Central memory CD4-positive, alpha-beta T cell (primary cell): ENCODE data around the gene SERINC4.
A peak's percentile ranks its signal among the peaks of the same experiment; 100 is the strongest.

Experiments
- DNase-seq: peaks from one replicate; pipeline ENCODE4 v3.0.0; 2022

The SERINC4 gene

DNA sequence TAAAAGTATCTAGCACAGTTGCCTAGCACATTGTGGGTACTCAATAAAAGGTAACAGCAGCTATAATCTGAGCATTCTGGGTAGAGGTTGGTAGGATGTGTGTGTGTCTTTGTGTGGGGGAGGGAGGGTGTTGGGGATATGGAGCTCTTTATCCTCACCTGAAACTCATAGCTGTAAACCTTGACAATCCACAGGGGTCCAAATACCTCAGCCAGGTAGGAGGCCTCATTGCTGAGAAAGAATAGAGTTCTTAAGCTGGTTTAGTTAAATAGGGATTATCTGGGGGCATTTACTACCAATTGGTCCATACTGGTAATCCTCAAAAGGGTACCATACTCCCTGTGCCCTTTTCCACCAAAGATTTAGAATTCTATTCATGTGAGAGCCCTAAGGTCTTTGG lies 4.0 kb downstream of the SERINC4 start:
- no peak for DNase-seq

DNA sequence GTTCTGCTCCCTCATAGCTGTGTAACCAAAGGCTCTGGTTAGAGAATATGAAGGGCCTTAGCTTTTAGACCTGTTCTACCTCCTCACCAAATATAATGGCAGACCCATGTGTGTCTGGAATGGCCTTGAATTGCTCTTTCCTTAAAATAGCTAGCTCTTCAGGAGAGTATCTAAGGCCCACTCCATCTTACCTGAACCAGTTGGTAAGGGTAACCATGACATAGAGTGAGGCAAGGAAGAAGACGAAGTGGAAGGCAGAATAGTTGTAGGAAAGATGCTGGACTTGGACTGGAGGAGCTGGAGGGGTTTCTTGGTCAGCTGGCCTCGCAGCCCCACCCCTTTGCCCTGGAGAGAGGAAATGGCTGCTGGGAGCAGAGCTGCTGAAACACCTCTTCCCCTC lies 4.8 kb downstream of the SERINC4 start:
- DNase-seq = no peak

DNA sequence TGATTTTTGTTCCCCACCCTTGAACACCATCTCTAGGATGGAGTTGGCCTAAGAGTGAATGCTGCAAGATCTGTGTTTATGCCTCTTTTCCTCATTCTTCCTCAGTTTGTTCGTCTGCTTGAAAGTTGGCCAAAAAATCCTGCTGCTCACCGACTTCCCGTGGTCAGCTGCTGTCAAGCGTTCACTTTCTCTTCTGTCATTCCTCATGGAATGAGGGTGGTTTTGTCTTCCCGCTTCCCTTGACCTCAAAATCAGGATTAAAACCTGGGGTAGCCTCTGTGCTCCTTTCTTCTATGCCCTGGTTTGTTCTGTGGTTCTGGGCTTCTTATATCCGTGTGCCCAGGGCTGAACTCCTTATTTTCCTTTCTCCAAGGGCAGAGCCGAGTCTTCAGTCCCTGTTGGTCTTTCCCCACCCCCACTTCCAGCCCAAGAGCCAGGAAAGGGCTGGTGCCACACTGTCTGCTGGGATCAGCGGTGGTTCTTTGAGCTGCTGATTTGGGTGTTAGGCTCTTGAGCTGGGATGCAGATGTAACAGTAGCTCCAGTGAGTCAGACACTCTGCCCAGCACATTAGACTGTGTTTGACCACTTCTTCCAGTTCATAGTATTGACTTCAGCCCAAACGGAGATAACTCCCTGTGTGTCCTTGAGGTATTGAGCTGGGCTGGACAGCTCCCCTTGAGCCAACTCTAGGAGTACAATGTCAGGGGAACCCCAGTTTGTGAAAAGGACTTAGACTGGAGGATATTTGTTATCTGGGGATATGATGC lies 5.6 kb downstream of the SERINC4 start:
- no peak for DNase-seq

DNA sequence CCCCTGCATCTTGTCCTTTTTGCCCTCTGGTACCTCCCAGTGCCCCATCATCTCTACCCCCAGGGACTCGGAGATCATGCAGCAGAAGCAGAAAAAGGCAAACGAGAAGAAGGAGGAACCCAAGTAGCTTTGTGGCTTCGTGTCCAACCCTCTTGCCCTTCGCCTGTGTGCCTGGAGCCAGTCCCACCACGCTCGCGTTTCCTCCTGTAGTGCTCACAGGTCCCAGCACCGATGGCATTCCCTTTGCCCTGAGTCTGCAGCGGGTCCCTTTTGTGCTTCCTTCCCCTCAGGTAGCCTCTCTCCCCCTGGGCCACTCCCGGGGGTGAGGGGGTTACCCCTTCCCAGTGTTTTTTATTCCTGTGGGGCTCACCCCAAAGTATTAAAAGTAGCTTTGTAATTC lies 6.4 kb downstream of the SERINC4 start:
- DNase-seq = no peak

DNA sequence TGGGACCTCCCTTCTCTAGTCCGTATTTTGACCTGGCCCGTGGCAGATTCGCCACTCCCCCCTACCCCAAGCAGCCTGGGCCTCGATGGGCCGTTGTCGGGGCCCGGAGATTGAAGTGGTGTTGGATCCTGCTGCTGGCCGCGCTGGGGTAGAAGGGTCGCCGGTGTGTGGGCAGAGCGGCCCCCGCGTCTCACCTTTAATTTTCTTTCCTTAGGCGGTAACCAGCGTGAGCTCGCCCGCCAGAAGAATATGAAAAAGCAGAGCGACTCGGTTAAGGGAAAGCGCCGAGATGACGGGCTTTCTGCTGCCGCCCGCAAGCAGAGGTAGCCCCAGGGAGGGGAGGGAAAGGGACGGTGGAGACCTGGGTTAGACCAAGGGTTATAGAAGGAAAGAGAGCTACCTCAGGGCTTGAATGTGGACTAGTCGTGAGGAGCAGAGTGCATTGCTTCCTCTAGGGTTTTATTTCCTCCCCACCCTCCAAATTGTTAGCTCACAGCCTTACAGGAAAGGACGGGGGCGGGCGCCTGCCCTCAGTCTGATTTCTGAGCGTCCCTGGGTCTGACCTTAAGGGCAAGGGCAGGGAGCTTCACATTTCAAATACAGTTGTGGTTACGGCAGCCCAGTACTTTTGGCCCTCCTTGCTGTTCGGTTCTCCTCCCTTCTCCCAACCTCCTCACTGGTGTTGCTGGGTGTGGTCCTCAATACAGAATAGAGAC lies 7.1 kb downstream of the SERINC4 start:
- DNase-seq = peak; percentile 19

DNA sequence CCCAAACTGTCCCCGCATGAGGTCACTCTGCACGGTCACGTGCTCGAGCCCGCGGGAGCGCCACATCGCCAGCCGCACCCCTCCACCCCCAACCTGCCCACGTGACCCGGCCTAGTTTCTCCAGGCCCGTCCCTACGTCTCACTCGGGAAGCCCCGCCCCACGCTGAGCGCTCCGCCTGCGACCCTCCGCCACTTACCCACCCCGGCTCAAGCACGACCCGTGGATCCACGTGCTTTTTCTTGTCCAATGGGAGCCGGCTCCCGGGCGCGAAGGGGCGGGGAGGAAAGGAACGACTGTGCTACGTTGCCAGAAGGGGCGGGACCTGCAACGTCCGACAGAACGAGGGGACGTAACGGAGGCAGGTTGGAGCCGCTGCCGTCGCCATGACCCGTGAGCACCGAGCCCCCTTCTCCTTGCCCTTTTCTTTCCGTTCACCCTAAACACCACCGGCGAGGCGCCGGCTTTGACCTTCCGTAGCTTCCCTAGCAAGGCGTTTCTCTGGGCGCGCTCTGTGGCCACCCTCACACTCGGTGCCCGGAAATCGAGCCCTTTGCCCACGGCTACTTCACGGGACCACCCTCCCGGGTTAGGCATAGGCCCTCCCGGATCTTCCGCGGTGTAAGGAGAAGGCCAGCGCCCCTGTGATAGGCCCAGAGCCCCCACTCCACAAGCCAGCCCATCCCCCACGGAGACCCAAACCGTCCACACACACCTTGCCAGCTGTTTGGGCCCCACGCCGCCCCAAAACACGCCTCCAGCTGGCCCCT lies 7.8 kb downstream of the SERINC4 start, which contains the start of gene SERF2:
Gene SERF2 (plus strand): TSS at position 328 of the 768 bp plus-strand sequence. CDS start 57 bp downstream, at position 385.
- peak; percentile 98 for DNase-seq

DNA sequence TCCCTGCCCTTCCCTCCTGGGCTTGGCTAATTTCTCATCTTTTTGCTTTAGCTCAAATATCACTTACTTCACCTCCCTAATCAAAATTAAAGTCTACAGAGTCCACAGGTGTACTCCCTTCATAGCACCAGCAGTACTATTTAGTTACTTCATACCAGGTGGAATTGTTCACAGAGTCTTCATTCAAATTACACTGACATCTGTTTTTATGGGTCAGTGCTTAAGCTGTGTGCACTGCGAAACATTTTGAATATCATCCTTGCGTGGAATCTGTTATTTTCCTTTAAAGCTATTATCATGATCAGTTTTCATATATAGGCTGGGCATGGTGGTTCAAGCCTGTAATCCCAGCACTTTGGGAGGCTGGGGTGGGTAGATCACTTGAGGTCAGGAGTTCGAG lies 10.6 kb downstream of the SERINC4 start:
- no peak for DNase-seq

DNA sequence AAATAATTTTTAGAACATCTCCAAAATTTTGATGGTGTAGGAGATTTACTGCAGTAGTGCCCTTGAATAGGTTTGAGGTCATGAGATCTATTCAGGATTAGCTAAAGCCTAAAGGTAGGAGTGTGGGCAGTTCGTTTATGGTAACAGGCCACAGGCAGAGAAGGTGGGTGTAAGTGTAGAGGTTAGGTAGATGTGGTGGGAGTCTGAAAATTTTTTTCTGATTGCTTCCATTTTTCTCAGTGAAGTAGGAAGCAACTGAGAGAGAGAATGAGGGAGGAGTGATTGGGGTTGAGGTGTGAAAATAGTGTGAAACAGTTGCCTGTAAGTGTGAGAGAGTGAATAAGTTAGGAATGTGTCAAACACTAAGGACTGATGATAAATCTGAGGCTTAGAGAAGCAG lies 21.0 kb downstream of the SERINC4 start:
- DNase-seq = no peak

DNA sequence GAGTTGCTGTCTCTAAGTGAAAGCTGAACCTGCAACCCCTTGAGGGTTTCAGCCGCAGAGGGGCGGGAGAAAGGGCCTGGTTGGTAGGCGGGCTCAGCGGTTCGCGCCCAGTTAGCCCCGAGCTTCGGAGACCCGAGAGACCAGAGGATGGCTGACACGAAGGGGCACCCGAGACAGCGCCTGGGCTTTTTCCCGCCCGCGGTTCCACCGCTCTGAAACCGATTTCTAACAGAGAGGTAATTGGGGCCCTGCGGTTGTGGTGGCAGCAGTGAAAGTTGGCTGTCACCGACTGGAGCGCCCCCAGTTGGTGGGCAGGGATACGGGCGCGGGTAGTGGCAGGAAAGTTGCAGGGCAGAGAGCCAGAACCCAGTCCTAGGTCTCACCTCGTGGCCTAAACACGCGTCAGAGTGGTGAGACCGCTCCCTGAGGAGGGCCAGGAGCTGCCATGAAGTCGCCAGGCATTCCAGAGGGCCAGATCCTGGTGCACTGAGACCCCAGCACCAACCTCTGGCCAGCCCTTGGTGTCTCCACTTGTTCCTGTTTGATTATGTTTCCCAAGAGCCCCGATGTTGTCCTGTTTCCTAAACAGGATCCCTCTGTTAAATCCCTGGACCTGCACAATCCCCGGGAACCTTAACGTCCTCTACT lies 22.6 kb downstream of the SERINC4 start:
- peak; percentile 85 for DNase-seq

DNA sequence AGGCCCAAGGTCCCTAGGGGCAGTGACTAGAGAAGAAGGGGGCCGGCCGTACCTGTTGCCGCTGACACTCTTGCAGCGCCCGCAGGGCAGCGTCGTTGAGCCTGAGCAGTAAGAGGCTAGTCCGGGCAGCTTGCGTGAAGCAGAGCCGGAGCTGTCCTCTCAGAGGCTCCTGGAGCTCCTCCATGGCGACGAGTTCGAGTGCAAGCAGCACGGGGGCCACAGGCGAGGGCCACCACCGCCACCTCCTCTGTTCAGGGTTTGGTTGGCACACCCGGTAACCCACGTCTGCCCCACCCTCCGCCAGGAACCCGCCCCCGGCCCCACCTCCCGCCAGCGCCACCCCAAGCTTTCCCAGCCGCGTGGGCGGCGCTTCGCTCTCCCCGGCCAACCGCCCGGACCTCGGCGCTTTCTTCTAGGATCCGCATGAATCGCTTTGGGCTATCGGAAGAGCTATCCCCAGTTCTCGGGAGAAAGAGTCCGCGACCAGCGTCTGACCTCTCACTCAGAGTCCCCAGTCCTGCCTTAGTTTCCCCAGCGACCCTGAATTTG lies 23.2 kb downstream of the SERINC4 start, which contains the start of gene ELL3:
Gene ELL3 (minus strand): TSS at position 249 of the 549 bp plus-strand sequence. CDS start 65 bp downstream, at position 184.
- peak; percentile 73 for DNase-seq

DNA sequence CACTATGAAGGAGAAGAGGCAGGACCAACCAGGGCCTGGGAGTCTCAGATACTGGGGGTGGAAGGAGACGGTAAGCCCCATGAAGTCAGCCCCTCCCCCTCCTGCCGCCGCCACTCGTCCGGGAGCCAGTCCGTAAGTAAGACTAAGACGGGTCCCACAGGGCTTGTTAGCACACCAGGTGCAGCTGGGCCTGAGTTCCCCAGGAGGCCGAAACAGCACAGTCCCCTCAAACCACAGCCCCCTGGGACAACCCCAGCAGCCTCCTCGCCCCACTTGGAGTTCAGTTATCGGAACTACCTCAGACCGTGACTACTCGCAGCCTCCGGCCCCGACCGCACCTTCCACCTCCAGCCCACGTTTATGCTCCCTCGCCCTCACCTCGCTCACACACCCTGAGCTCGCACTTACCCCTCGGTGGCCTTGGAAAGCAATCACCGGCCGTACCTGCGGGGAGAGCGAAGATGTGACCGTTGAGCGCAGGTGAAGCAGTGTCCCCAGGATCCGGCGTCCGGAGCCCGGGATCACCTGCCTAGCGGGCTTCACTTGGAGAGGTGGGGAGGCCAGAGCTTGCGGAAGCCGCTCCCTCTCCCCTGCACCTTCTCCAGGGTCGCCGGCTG lies 23.8 kb downstream of the SERINC4 start:
- peak; percentile 7 for DNase-seq

DNA sequence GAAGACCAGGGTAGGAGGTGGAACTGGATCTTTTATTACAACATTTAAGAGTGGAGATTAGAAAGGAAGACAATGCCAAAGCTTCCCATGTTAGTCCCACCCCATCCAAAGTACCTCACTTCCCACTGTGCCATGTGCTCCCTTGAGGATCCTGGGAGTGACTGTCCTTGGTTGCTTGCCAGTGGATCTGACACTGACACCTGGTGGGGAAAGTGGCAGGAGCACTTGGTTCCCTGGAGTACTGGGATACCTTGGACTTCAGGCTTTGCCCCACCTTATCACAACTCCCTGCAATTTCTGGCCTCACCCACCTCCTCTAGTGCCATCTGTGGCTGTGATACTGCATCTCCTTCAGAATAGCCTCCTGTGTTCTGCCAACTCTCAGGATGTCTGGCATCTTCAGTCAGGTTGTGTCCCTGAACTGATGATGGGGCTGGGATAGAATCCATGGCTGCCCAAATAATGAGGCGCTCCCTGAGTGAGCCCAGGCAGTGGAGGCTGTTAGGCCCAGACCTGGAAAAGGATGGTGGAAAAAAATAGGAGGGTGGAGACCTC lies 24.5 kb downstream of the SERINC4 start:
- no peak for DNase-seq

DNA sequence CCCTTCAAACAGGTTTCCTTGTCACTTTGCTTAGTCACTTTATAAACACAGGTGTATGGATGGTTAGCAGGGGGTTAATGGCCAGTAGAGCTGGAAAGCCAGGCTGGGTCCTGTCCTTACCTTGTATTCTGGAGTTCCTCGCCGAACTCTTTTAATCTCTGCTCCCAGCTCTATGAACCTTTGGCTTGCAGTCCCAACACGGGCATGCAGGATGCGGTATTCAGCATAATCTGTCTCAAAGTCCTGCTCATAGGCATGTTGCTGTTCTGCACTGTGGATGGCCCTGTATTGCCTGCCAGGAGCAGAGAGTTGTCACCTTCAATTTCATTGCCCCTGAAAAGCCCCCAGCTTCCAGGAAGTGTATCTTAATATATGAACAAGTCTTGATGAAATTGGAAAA lies 26.0 kb downstream of the SERINC4 start:
- DNase-seq = no peak

DNA sequence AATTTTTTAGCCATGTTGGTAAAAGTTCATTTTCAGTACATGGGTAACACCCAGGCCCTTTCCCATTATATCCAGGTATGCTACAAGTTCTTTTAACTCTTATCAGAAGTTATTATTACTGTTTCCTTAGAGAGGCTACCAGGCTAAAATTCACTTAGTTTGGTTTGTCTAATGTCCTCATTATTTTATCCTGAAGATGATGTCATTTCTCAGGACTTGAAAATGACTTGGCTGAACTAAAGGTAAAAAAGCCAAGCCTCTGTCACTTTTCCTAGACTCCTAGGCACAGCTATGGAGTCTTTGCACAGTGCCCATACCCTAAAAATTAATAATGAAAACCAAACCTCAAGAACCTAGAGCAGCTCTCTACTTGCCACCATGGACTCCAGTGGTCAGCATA lies 27.4 kb downstream of the SERINC4 start:
- DNase-seq = no peak

DNA sequence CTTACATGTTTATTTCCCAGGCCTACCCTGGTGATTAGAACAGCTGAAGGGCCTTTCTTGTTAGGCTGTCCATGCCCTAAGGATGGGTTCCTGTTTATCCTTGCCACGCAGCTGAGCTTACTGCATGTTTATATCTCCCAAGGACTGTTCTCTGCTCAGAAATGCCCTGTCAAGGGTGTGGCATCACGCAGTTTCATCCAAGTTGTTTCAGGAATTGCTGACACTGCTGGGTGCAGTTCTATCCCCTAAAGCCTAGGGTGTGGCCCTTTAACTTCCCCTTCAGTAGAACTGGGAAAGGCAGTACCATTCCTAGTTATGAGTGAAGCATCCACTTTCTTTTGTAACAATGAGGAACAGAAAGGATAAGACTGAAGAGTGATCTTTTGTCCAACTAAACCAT lies 28.2 kb downstream of the SERINC4 start:
- no peak for DNase-seq

DNA sequence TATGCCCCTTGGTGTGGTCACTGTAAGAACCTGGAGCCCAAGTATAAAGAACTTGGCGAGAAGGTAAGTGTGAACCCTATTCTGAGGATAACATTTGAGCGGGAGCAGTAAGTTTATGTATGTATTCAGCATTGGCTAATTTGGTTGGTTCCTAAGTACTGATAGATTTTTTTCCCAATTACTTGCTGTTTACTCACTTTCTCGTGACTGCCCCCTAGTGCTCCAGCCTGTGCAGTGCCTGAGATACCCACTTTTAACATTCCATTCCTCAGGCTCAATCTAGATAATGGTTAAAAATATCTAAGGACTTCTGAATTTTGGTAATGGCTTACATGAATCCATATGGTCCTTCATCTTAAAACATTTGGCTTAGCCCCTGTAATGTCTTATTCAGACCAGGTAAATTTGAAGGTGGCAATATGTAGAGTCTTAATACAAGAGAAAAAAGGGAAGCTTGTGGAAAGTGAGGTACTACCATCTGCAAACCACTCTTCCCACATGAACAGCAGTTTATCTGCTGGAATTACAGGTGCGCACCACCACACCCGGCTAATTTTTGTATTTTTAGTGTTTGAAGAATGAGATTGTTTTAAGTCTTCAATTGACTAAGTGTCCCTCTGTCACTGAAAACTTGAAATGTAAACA lies 30.3 kb downstream of the SERINC4 start:
- peak; percentile 48 for DNase-seq

DNA sequence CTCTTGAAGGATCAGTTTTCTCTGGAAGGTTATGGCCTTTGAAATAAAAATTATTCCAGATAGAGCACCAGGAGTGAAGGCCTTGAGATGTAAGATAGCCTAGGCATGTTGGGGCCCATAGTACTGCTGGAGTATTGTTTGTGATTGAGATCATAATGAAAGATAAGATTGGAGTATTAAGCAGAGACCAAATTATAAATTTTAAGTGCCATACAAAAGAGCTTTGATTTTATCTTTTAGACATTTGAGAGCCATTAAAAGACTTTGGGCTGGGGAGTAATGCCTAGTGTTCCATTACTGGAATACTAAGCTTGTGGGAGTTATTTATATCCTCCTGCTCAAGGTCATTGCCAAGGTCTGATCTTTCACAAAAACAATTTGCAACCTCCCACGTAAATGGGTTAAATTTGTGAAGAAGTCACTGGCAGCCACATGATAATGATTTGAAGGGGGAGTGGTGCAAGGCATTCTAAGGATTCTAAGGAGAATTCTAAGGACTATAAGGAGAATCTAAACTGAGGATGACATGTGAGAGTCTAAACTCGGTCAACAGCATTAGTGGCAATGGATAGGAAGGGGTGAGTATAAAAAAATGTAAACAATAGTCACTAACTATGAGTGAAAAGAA lies 36.1 kb downstream of the SERINC4 start:
- DNase-seq = no peak

DNA sequence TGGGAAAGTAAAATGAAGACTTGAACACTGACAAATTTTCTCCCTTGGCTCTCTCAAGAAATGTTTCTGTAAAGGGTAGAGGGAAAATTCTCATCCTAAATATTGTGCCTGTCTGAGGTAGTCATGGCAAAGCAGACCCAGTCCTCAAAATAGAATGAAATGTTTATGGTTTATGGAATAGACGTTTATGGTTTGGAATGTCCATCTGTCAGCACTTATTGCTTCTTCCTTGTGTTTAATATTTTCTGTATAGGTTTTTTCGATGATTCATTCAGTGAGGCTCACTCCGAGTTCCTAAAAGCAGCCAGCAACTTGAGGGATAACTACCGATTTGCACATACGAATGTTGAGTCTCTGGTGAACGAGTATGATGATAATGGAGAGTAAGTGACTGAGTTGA lies 37.2 kb downstream of the SERINC4 start:
- DNase-seq = no peak

DNA sequence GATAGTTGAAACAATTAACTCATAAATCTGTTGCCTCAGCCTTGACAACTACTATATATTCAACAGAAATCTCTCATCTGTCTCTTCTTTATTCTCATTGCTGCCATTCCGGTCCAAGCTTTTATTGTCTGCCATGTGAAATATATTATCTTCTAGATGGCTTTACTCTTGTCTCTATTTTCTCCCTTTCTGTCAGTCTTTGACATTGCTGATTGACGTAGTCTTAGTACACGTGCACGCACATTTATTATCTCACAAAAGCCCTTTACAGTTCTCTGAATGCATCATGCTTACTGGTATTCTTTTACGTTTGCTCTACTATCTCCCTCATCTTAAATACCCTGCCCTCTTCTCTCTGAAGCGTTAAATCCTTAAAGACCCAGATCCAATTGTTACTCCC lies 48.1 kb downstream of the SERINC4 start:
- no peak for DNase-seq

DNA sequence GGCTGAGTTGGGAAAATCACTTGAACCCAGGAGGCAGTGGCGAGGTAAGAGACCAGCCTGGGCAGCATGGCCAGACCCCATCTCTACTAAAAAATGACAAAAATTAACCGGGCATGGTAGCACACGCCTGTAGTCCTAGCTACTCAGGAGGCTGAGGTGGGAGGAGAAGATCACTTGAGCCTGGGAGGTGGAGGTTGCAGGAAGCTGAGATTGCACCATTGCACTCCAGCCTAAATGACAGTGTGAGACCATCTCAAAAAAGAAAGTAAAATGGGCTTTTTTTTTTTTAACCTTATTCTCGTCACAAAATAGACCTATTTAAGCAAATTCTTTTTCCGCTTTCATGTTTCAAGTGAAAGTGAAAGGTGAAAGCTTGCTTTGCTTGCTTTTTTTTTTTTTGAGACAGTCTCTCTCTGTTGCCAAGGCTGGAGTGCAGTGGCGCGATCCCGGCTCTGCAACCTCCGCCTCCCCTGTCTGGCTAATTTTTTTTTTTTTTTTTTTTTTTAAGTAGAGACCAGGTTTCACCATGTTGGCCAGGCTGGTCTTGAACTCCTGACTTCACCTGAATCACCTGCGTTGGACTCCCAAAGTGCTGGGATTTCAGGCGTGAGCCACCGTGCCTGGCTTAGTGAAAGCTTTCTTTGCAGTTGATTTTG lies 50.2 kb downstream of the SERINC4 start:
- DNase-seq = peak; percentile 81
